CD4-positive, CD25-positive, alpha-beta regulatory T cell (primary cell): ENCODE measurements around the gene HSFX2. TPM values are rescaled to one million over a fixed set of nuclear protein-coding genes. Genes with fewer than 3 reads are reported as not detected.
"Not testable (repeated sequence)": the region's sequence is repeated elsewhere in the genome, so short reads cannot be mapped to it uniquely, and the experiment has no call there.

Experiments used
- ATAC-seq, 2 donors: fragments of 150-1000 bp; cut with Tn5 transposase; one replicate each; pipeline ENCODE4 v1.10.0; 2021; ENCODE audit warnings: low read depth in 2 of 2, moderate number of reproducible peaks in 2 of 2, moderate library complexity in 1 of 2
- DNase-seq, 3 donors: peaks; one replicate each; pipeline versions ENCODE4 v3.0.0 to v3.0.0-alpha.2; 2012 to 2022; ENCODE audit warnings: mixed read lengths in 1 of 3
- H3K27ac ChIP-seq: one replicate; pipeline ENCODE4 v1.7.0; 2013; ENCODE audit warnings: mild to moderate bottlenecking, low read length; ENCODE audit not compliant: insufficient read depth, poor library complexity, severe bottlenecking
- H3K27me3 ChIP-seq: one replicate; pipeline ENCODE4 v1.7.0; 2013; ENCODE audit warnings: low read length; ENCODE audit not compliant: control insufficient read depth, insufficient read depth
- H3K36me3 ChIP-seq: one replicate; pipeline ENCODE4 v1.7.0; 2013; ENCODE audit warnings: mild to moderate bottlenecking, low read length, moderate library complexity; ENCODE audit not compliant: control insufficient read depth, insufficient read depth
- H3K4me1 ChIP-seq: 2 replicates; pipeline ENCODE4 v1.7.0; 2013; ENCODE audit warnings: mild to moderate bottlenecking, low read length; ENCODE audit not compliant: insufficient read depth, control insufficient read depth, poor library complexity, severe bottlenecking
- H3K4me3 ChIP-seq: one replicate; pipeline ENCODE4 v1.7.0; 2013; ENCODE audit warnings: low read depth, mild to moderate bottlenecking, low read length, moderate library complexity
- H3K9me3 ChIP-seq, 2 experiments: 1 replicate in 1 of 2; 2 replicates in 1 of 2; pipeline ENCODE4 v1.7.0; 2013; ENCODE audit warnings: low read length in 2 of 2, mild to moderate bottlenecking in 1 of 2, moderate library complexity in 1 of 2; ENCODE audit not compliant: control insufficient read depth in 2 of 2
- H3K27ac Mint-ChIP-seq, 3 donors: one replicate each; pipeline ENCODE4 v1.8.0; 2020 to 2022; ENCODE audit warnings: mild to moderate bottlenecking in 3 of 3, mixed read lengths in 3 of 3, moderate library complexity in 2 of 3
- H3K27me3 Mint-ChIP-seq: one replicate; pipeline ENCODE4 v1.8.0; 2022; ENCODE audit warnings: mild to moderate bottlenecking, mixed read lengths
- H3K36me3 Mint-ChIP-seq: one replicate; pipeline ENCODE4 v1.8.0; 2020; ENCODE audit warnings: mixed read lengths
- H3K4me1 Mint-ChIP-seq, 4 donors: one replicate each; pipeline ENCODE4 v1.8.0; 2020 to 2022; ENCODE audit warnings: mixed read lengths in 4 of 4, mild to moderate bottlenecking in 1 of 4
- H3K4me3 Mint-ChIP-seq, 4 donors: one replicate each; pipeline ENCODE4 v1.8.0; 2020 to 2022; ENCODE audit warnings: mild to moderate bottlenecking in 4 of 4, mixed read lengths in 4 of 4, moderate library complexity in 3 of 4
- H3K9me3 Mint-ChIP-seq, 7 donors: one replicate each; pipeline ENCODE4 v1.8.0; 2020 to 2022; ENCODE audit warnings: mixed read lengths in 7 of 7, mild to moderate bottlenecking in 3 of 7, moderate library complexity in 2 of 7
- polyA plus RNA-seq, 4 donors: library from polyadenylated mRNA; unstranded; fragments of 300-500 nt; fragmentation: Illumina TruSeq; gene quantifications; one replicate each; pipeline ENCODE4 v1.2.3, GENCODE V29; 2021
- total RNA-seq: library from RNA; stranded (reverse); gene quantifications from one replicate; pipeline ENCODE4 v1.2.3, GENCODE V29; 2022

HSFX2 gene
- not detected for total RNA-seq
- polyA plus RNA-seq, result not detected

- not testable (repeated sequence) for H3K27me3 ChIP-seq, DNase-seq, H3K27ac ChIP-seq, H3K9me3 Mint-ChIP-seq, H3K27me3 Mint-ChIP-seq, H3K4me3 Mint-ChIP-seq, ATAC-seq, H3K36me3 Mint-ChIP-seq, H3K4me3 ChIP-seq, H3K36me3 ChIP-seq, H3K4me1 Mint-ChIP-seq, H3K9me3 ChIP-seq, H3K27ac Mint-ChIP-seq, H3K4me1 ChIP-seq
Measured at GRCh38 chrX:149595214-149595613, at the start of gene HSFX2. Gene HSFX2 (minus strand): TSS chrX:149595314. CDS start chrX:149594700, 614 bp downstream.

GRCh38 chrX:149643496-149643895, 48.4 kb upstream of the HSFX2 start:
- H3K4me3 Mint-ChIP-seq, result no peak overlapping the region
- H3K27me3 Mint-ChIP-seq, result no peaks in the 10 kb centered on the region
- H3K4me1 Mint-ChIP-seq, result peaks cover 0 to 5% (median 0%) of the 10 kb centered on the region in 4 donors
- Histone ChIP-seq H3K9me3 (no peaks in the 10 kb centered on the region), H3K4me1 (no peaks in the 10 kb centered on the region), H3K36me3 (no peaks in the 10 kb centered on the region), H3K27ac (no peak overlapping the region), H3K27me3 (no peaks in the 10 kb centered on the region), H3K4me3 (no peak overlapping the region)
- no peak for ATAC-seq
- H3K27ac Mint-ChIP-seq, result no peak overlapping the region
- no peaks in the 10 kb centered on the region for H3K36me3 Mint-ChIP-seq
- DNase-seq, result no peak
- H3K9me3 Mint-ChIP-seq, result no peaks in the 10 kb centered on the region

GRCh38 chrX:149641835-149642234, 46.7 kb upstream of the HSFX2 start:
- no peak for ATAC-seq
- Mint-ChIP-seq H3K4me1 (peaks cover 0 to 5% (median 0%) of the 10 kb centered on the region in 4 donors), H3K9me3 (no peaks in the 10 kb centered on the region), H3K36me3 (no peaks in the 10 kb centered on the region), H3K27ac (no peak overlapping the region), H3K4me3 (no peak overlapping the region), H3K27me3 (peaks cover 4% of the 10 kb centered on the region)
- no peaks in the 10 kb centered on the region for H3K36me3 ChIP-seq
- no peaks in the 10 kb centered on the region for H3K9me3 ChIP-seq
- H3K27ac ChIP-seq, result no peak overlapping the region
- no peak overlapping the region for H3K4me3 ChIP-seq
- H3K27me3 ChIP-seq, result no peaks in the 10 kb centered on the region
- DNase-seq, result no peak
- H3K4me1 ChIP-seq, result no peaks in the 10 kb centered on the region

GRCh38 chrX:149641432-149641831, 46.3 kb upstream of the HSFX2 start:
- Histone ChIP-seq H3K4me1 (no peaks in the 10 kb centered on the region), H3K27me3 (no peaks in the 10 kb centered on the region), H3K36me3 (no peaks in the 10 kb centered on the region), H3K27ac (no peak overlapping the region), H3K9me3 (no peaks in the 10 kb centered on the region), H3K4me3 (no peak overlapping the region)
- H3K4me3 Mint-ChIP-seq, result no peak overlapping the region
- H3K9me3 Mint-ChIP-seq, result no peaks in the 10 kb centered on the region
- peaks cover 4% of the 10 kb centered on the region for H3K27me3 Mint-ChIP-seq
- DNase-seq (no peak), ATAC-seq (no peak)
- H3K36me3 Mint-ChIP-seq, result no peaks in the 10 kb centered on the region
- H3K27ac Mint-ChIP-seq, result no peak overlapping the region
- peaks cover 0 to 5% (median 0%) of the 10 kb centered on the region in 4 donors for H3K4me1 Mint-ChIP-seq

GRCh38 chrX:149639568-149639967, 44.5 kb upstream of the HSFX2 start:
- ATAC-seq (no peak), DNase-seq (no peak)
- no peak overlapping the region for H3K27ac Mint-ChIP-seq
- no peaks in the 10 kb centered on the region for H3K36me3 ChIP-seq
- peaks cover 16% of the 10 kb centered on the region for H3K27me3 Mint-ChIP-seq
- no peaks in the 10 kb centered on the region for H3K9me3 ChIP-seq
- peaks cover 0 to 2% (median 0%) of the 10 kb centered on the region in 7 donors for H3K9me3 Mint-ChIP-seq
- H3K27me3 ChIP-seq, result no peaks in the 10 kb centered on the region
- no peak overlapping the region for H3K27ac ChIP-seq
- no peaks in the 10 kb centered on the region for H3K36me3 Mint-ChIP-seq
- no peak overlapping the region for H3K4me3 Mint-ChIP-seq
- peaks cover 0 to 5% (median 0%) of the 10 kb centered on the region in 4 donors for H3K4me1 Mint-ChIP-seq
- H3K4me3 ChIP-seq, result no peak overlapping the region
- no peaks in the 10 kb centered on the region for H3K4me1 ChIP-seq

- H3K4me1 ChIP-seq, result no peaks in the 10 kb centered on the region
- no peak for DNase-seq
- no peaks in the 10 kb centered on the region for H3K36me3 ChIP-seq
- Mint-ChIP-seq H3K27ac (no peak overlapping the region), H3K4me1 (peaks cover 0 to 5% (median 0%) of the 10 kb centered on the region in 4 donors), H3K27me3 (peaks cover 17% of the 10 kb centered on the region), H3K9me3 (peaks cover 0 to 2% (median 0%) of the 10 kb centered on the region in 7 donors), H3K4me3 (no peak overlapping the region), H3K36me3 (no peaks in the 10 kb centered on the region)
- H3K9me3 ChIP-seq, result no peaks in the 10 kb centered on the region
- no peak overlapping the region for H3K4me3 ChIP-seq
- H3K27me3 ChIP-seq, result no peaks in the 10 kb centered on the region
- ATAC-seq, result no peak
- H3K27ac ChIP-seq, result no peak overlapping the region
Measured at GRCh38 chrX:149638860-149639259, 43.7 kb upstream of the HSFX2 start.

GRCh38 chrX:149633511-149633910, 38.4 kb upstream of the HSFX2 start:
- Mint-ChIP-seq H3K27ac (no peak overlapping the region), H3K9me3 (peaks cover 0 to 2% (median 0%) of the 10 kb centered on the region in 7 donors), H3K27me3 (peaks cover 21% of the 10 kb centered on the region), H3K36me3 (no peaks in the 10 kb centered on the region), H3K4me1 (peaks cover 0 to 29% (median 19%) of the 10 kb centered on the region in 4 donors), H3K4me3 (no peak overlapping the region)
- no peak overlapping the region for H3K4me3 ChIP-seq
- no peak for ATAC-seq
- no peaks in the 10 kb centered on the region for H3K36me3 ChIP-seq
- H3K9me3 ChIP-seq, result no peaks in the 10 kb centered on the region
- no peak overlapping the region for H3K27ac ChIP-seq
- no peak for DNase-seq
- peaks cover 13% of the 10 kb centered on the region for H3K4me1 ChIP-seq
- H3K27me3 ChIP-seq, result no peaks in the 10 kb centered on the region
